GM18526 (cell line): ENCODE measurements around the gene HOXA13.

Experiments
- POLR2A ChIP-seq: IDR thresholded peaks from 3 replicates; pipeline ENCODE4 v1.6.1; 2011; ENCODE audit not compliant: insufficient read length; ENCODE audit errors: extremely low read depth

HOXA13 gene

GRCh38 chr7:27166531-27167505 lies 33.1 kb downstream of the HOXA13 start:
- no peak for TF ChIP-seq POLR2A

GRCh38 chr7:27165996-27166530 lies 33.8 kb downstream of the HOXA13 start:
- TF ChIP-seq POLR2A, result no peak

GRCh38 chr7:27165089-27165995 lies 34.5 kb downstream of the HOXA13 start, which contains the start of gene HOXA9:
TSS of gene HOXA9 (minus strand) at chr7:27165537. CDS start at chr7:27165457, 80 bp downstream.
- no peak for TF ChIP-seq POLR2A

- no peak for TF ChIP-seq POLR2A
Observed at GRCh38 chr7:27164367-27165088, 35.4 kb downstream of the HOXA13 start.

GRCh38 chr7:27164045-27164366 lies 35.9 kb downstream of the HOXA13 start:
- no peak for TF ChIP-seq POLR2A

- no peak for TF ChIP-seq POLR2A
Observed at GRCh38 chr7:27163288-27164044, 36.4 kb downstream of the HOXA13 start.

GRCh38 chr7:27162561-27163287 lies 37.2 kb downstream of the HOXA13 start:
- TF ChIP-seq POLR2A, result no peak

GRCh38 chr7:27161721-27162560 lies 38.0 kb downstream of the HOXA13 start:
- TF ChIP-seq POLR2A, result no peak

GRCh38 chr7:27161214-27161720 lies 38.6 kb downstream of the HOXA13 start:
- TF ChIP-seq POLR2A, result no peak

GRCh38 chr7:27160546-27161213 lies 39.2 kb downstream of the HOXA13 start:
- TF ChIP-seq POLR2A, result no peak

- TF ChIP-seq POLR2A, result no peak
Observed at GRCh38 chr7:27160145-27160545, 39.7 kb downstream of the HOXA13 start.
